Stimulated activated CD8-positive, alpha-beta memory T cell treated with anti-CD3 and anti-CD28 coated beads, Interleukin-15, amount 100 ng/mL, for 24 hours (primary cell): Measurements from ENCODE around the gene NAIF1.
"Not testable (repeated sequence)": the region's sequence is repeated elsewhere in the genome, so short reads cannot be mapped to it uniquely, and the experiment has no call there.

ENCODE experiments used
- DNase-seq: peaks from one replicate; pipeline ENCODE4 v3.0.0-alpha.2; 2020; ENCODE audit warnings: low read depth

Gene NAIF1

GRCh38 chr9:128066713-128067644, at the start of gene NAIF1:
TSS of gene NAIF1 (minus strand) at chr9:128067320. CDS start at chr9:128067101, 219 bp downstream.
- peak; percentile 82 for DNase-seq

- DNase-seq = no peak
These were observed 49.3 kb upstream of the NAIF1 start for GRCh38 chr9:128116104-128117083.

DNA sequence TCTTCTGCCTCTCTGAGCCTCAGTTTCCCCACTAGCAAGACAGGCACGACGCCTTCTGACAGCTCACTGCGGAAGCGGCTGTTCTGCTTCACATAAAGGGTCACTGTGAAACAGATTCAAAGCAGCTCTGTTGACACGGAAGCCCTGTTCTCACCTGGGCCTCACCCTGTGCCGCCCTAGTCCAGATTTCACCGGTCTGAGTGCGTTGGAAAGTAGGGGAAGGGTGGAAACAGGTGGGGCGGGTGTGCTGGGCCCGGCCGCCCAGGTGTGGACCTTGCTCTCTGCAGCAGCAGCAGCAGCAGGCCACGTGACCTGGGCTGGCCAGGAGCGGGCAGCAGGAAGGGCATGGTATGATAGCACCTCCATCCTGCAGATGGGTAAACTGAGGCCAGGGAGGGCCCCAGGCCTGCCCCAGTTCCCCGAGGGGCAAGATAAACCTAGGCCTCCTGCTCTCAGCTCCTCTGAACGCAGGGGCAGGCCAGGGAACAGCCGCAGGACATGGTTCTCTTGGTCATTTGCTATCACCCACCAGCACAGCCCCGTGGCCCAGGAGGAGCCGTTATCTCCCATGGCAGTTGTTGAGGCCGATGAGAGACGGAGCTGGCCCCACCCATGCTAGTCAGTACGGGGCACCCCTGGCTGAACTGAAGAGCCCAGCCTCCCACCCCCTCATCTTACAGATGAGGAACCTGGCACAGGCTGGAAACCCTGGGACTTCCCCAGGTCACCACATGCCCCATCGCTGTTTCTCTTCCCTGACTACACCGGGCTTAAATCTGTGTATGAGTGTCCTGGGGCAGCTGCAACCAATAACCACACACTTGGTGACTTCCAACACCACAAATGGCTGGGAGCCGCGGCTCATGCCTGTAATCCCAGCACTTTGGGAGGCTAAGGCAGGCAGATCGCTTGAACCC, 48.3 kb upstream of the NAIF1 start:
- no peak for DNase-seq

DNA sequence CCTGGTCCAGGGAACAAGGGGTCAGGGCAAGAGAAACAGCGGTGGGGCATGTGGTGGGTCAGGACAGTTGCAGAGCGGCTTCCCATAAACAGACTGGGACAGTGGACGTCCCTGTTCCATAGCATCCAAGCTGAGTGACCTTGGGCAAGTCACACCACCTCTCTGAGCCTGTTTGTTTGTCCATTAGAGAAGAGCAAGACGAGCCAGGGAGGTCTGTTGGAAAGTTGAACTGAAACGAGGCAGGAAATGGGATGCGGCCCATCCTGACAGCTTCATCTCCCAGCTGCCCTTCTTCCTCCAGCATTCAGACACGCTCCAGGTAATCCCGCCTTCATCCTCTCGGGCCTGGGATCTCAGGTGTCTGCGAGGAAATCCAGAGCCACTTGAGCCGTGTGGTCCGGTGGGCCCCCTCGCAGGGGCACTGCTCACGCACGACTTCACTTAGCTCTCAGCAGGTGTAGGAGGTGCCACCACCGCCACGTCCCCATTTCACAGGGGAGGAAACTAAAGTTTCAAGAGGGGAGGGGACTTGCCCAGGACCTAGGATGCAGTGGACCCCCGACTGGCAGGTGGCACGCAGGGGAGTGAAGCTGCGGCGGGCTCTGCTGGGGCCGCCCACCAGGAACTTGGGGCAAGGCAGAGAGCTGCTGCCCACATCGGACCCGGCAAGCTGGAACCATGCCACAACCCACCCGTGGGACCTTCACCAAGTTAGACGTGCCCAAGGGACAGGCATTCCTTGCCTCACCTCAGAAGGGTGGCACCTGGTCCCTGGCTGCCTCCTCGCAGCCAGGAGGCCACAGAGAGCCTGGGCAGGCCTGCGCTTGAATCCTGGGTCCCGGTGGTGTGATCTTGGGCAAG, 47.4 kb upstream of the NAIF1 start:
- no peak for DNase-seq

DNA sequence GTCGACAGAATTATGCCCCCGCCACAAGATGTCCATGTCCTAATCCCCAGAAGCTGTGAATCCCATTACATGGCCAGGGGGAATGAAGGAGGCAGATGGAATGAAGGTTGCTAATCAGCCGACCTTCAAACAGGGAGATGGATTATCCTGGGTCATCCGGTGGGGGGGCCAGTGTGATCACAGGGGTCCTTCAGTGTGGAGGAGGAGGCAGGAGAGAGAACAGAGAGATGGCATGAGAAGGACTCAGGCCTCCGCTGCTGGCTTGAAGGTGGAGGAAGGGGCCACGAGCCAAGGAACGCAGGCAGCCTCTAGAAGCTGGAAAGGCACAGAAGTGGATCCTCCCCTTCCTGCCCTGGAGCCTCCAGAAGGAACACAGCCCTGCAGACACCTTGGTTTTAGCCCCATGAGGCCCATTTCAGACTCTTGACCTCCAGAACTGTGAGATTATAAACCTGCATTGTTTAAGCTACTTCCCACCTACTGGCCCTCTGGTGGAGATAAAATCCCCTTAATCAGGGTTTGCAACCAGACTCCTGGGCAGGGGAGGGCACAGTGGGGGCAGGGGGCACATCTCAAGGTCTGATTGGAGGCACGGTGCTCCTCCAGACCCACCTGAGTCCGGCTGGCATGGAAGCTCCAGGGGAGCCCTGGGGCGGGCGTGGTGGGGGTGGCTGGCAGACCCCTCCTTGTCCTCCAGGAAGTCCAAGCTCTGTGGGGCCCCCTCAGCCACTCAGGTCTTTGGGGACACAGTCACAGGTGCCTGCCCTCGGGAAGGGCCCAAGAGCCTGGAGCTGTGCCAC, 46.6 kb upstream of the NAIF1 start:
- DNase-seq = no peak

- not testable (repeated sequence) for DNase-seq
These were observed 44.6 kb upstream of the NAIF1 start for GRCh38 chr9:128111726-128112125.

DNA sequence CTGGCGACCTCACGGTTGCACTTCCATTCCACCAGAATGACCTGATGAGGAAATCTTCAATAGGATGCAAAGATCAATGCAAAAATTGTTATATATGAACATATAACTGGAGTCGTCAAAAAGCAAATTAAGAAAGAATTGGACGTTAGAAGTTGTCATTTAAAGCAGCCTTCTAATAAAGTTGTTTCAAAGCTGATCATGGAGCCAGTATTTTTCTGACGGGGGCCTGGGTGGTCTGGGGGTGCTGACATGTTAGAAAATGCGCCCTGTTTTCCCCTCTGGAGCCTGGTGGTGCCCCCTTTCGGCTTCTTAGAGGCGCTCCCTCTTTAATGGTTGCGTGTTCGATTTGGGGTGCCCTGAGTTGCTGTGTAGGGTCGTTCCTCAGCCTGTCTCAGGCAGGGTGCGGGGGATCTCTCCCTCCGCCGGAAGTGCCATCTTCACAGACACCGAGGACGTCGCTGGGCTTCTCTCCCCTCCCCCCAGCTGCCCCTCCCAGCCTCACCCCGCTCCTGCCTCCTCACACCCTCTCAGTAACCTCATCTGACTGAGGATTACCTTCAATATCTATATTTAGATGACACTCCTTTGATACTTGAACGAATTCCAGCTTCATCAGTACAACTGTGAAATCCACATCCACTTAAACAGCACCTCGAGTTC, 42.1 kb upstream of the NAIF1 start:
- DNase-seq = no peak

GRCh38 chr9:128108269-128109049, 41.3 kb upstream of the NAIF1 start:
- DNase-seq = no peak

- DNase-seq = no peak
These were observed 40.5 kb upstream of the NAIF1 start for GRCh38 chr9:128107468-128108268.

DNA sequence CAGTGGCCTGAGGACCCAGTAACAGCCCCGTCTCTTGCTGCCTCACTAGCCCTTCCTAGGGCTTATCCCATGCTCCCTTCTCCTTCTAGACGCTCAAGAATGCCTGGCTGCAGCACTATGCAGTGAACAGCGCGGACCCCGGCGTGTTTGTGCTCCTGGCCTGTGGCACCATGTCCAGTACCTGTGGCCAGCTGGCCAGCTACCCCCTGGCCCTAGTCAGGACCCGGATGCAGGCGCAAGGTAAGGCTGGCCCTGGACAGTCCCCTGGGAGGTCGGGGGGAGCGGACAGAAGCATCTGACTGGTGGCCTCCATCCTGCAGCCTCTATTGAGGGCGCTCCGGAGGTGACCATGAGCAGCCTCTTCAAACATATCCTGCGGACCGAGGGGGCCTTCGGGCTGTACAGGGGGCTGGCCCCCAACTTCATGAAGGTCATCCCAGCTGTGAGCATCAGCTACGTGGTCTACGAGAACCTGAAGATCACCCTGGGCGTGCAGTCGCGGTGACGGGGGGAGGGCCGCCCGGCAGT, 39.9 kb upstream of the NAIF1 start:
- no peak for DNase-seq

DNA sequence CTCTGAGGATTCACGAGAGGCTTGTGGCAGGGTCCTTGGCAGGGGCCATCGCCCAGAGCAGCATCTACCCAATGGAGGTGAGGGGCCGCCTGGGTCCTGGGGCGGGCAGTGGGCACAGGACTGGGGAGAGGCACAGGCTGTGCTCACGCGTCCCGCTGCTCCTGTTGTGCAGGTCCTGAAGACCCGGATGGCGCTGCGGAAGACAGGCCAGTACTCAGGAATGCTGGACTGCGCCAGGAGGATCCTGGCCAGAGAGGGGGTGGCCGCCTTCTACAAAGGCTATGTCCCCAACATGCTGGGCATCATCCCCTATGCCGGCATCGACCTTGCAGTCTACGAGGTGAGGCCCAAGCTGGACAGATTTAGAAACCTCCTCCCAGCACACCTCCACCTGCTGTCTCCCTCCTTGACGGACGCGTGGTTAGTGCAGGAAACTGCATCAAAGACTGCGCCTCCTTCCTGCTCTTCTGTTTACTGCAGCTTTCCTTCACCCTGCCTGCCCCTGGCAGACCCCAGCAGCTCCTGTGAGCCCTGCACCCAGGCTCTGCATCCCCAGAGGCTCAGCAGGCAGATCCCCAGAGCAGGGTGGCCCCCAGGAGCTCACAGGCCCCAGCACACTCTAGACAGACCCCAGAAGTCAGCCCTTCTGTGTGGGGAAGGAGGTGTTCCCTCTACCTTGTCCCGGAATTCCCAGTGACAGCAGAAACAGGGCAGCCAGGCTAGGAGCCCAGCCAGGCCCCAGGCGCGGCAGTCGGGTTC, 39.2 kb upstream of the NAIF1 start:
- DNase-seq = no peak

DNA sequence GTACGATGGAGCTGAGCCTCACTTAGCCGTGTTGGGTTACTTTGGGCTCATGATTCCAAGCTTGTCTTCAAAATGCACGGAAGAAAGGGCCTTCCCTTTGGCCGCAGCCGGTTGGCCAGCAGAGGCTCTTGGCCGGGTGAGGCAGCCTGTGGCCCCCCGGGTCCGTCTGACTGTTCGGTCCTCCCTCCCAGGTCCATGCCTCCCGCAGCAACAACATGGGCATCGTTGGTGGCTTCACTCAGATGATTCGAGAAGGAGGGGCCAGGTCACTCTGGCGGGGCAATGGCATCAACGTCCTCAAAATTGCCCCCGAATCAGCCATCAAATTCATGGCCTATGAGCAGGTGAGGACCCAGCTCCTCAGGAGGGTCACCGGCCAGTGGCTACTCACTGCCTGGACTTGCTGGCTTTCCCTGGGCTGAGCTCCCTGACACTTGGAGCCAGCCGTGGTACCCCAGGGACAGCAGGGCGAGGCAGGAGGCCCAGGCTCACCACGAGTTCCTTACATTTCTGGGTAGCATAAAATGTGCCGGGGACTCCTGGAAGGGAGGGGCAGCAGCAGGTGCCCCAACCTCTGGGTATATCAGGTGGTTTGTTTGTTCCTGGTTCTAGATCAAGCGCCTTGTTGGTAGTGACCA, 38.5 kb upstream of the NAIF1 start:
- no peak for DNase-seq

- no peak for DNase-seq
These were observed 37.1 kb upstream of the NAIF1 start for GRCh38 chr9:128104171-128104618.

DNA sequence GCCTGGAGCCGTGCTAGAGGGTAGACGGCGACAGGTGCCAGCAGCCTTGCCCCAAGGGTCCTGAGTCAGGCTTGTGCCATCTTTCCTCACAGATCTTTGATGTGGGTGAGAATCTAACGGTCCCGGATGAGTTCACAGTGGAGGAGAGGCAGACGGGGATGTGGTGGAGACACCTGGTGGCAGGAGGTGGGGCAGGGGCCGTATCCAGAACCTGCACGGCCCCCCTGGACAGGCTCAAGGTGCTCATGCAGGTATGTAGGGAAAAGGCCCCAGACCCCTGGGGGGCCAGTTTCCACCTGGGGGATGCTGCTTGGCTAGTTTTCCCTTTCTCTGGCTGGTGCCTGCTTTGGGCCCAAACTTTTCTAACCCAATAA, 36.5 kb upstream of the NAIF1 start:
- DNase-seq = no peak

GRCh38 chr9:128102861-128103588, 35.9 kb upstream of the NAIF1 start:
- no peak for DNase-seq
